ENCODE results near the gene PPP2R3A.

PPP2R3A gene

DNA sequence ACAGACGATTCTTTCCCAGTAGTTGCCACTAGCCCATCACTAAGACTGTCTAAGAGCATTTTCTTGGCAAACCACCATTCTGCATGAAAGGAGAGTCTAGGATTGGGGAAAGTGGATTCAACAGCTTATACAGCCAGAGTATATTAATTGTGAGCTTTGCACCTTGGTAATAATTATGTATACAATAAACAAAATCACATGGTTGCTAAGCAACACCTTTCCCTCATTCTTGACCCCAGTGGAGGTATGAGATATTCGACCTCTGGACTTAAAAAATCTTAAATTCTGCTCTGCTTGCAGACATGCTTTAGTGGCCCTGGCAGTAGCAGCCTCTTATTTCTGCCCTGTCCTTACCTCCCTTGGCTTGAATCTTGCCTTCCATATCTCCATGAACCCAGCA, 73.1 kb downstream of the PPP2R3A start:
- H3K4me1 ChIP-seq (ENCODE audit: insufficient read depth, low read length): no peaks in the 10 kb centered on the region
- H3K27me3 ChIP-seq (ENCODE audit: insufficient read depth, low read length, poor library complexity): peaks cover 7% of the 10 kb centered on the region
- TF ChIP-seq, protein P1, sequence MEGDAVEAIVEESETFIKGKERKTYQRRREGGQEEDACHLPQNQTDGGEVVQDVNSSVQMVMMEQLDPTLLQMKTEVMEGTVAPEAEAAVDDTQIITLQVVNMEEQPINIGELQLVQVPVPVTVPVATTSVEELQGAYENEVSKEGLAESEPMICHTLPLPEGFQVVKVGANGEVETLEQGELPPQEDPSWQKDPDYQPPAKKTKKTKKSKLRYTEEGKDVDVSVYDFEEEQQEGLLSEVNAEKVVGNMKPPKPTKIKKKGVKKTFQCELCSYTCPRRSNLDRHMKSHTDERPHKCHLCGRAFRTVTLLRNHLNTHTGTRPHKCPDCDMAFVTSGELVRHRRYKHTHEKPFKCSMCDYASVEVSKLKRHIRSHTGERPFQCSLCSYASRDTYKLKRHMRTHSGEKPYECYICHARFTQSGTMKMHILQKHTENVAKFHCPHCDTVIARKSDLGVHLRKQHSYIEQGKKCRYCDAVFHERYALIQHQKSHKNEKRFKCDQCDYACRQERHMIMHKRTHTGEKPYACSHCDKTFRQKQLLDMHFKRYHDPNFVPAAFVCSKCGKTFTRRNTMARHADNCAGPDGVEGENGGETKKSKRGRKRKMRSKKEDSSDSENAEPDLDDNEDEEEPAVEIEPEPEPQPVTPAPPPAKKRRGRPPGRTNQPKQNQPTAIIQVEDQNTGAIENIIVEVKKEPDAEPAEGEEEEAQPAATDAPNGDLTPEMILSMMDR (IDR thresholded peaks at IDR 0.05; ENCODE audit: borderline replicate concordance, extremely low read depth, low read length, poor library complexity, severe bottlenecking): no peak
- no peak for TF ChIP-seq EZH2 (IDR thresholded peaks at IDR 0.05; ENCODE audit: borderline replicate concordance, low read depth, low read length, severe bottlenecking)
- ATAC-seq (ENCODE audit: insufficient read depth, low read depth): no peak
- no peaks in the 10 kb centered on the region for H4K20me1 ChIP-seq (ENCODE audit: insufficient read depth, low read length)
- no peaks in the 10 kb centered on the region for H3K79me2 ChIP-seq (ENCODE audit: insufficient read depth, low read length)
- H3K36me3 ChIP-seq (ENCODE audit: insufficient read depth, low read length): no peaks in the 10 kb centered on the region
- H3K27ac ChIP-seq (ENCODE audit: low read length): no peak overlapping the region
- no peaks in the 10 kb centered on the region for H3K9me3 ChIP-seq (ENCODE audit: insufficient read depth, low read length, severe bottlenecking)
- H3K4me2 ChIP-seq (ENCODE audit: insufficient read depth, low read length): no peak overlapping the region
- DNase-seq: no peak
- no peak overlapping the region for H3K4me3 ChIP-seq (ENCODE audit: low read depth in 1 of 2, low read length in 2 of 2)
- no peak overlapping the region for H2AFZ ChIP-seq (ENCODE audit: low read depth, low read length)
- H3K9ac ChIP-seq (ENCODE audit: low read depth, low read length): no peak overlapping the region

DNA sequence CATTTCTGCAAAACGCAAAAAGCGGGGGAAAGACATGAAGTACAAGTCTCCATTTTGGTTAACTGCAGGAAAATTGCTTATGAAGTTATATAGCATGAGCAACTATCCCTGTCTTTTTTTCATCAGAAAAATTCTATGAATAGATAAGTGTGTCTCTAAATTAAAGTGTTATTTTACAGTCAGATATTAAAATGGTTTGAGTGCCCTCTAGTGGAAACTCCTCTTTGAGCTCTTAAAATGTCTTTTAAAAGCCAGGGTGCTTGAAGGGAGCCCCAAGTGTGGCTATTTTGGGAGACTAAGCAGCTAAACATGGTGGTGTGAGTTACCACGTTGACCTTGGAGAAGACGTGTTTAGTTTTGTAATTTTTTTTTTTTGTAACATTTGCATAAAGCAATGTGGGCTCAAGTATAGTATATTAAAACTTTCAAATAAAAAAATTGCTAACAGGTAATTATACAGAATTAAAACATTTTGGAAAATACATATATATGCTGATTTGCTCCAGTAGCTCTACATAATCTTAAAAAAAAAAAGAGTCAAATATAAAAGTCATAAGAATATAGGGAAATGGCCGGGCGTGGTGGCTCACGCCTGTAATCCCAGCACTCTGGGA, 77.2 kb downstream of the PPP2R3A start:
- Histone ChIP-seq H3K36me3 (ENCODE audit: insufficient read depth, low read length) (no peaks in the 10 kb centered on the region), H4K20me1 (ENCODE audit: insufficient read depth, low read length) (no peaks in the 10 kb centered on the region), H3K9ac (ENCODE audit: low read depth, low read length) (no peak overlapping the region), H3K4me1 (ENCODE audit: insufficient read depth, low read length) (no peaks in the 10 kb centered on the region), H3K79me2 (ENCODE audit: insufficient read depth, low read length) (no peaks in the 10 kb centered on the region), H3K27ac (ENCODE audit: low read length) (no peak overlapping the region), H3K4me2 (ENCODE audit: insufficient read depth, low read length) (no peak overlapping the region), H3K4me3 (ENCODE audit: low read depth in 1 of 2, low read length in 2 of 2) (no peak overlapping the region), H3K9me3 (ENCODE audit: insufficient read depth, low read length, severe bottlenecking) (no peaks in the 10 kb centered on the region), H2AFZ (ENCODE audit: low read depth, low read length) (no peak overlapping the region), H3K27me3 (ENCODE audit: insufficient read depth, low read length, poor library complexity) (peaks cover 7% of the 10 kb centered on the region)
- TF ChIP-seq, protein P1 (IDR thresholded peaks at IDR 0.05; ENCODE audit: borderline replicate concordance, extremely low read depth, low read length, poor library complexity, severe bottlenecking): peak; percentile 72
- no peak for TF ChIP-seq EZH2 (IDR thresholded peaks at IDR 0.05; ENCODE audit: borderline replicate concordance, low read depth, low read length, severe bottlenecking)
- ATAC-seq (ENCODE audit: insufficient read depth, low read depth) (no peak), DNase-seq (no peak)

DNA sequence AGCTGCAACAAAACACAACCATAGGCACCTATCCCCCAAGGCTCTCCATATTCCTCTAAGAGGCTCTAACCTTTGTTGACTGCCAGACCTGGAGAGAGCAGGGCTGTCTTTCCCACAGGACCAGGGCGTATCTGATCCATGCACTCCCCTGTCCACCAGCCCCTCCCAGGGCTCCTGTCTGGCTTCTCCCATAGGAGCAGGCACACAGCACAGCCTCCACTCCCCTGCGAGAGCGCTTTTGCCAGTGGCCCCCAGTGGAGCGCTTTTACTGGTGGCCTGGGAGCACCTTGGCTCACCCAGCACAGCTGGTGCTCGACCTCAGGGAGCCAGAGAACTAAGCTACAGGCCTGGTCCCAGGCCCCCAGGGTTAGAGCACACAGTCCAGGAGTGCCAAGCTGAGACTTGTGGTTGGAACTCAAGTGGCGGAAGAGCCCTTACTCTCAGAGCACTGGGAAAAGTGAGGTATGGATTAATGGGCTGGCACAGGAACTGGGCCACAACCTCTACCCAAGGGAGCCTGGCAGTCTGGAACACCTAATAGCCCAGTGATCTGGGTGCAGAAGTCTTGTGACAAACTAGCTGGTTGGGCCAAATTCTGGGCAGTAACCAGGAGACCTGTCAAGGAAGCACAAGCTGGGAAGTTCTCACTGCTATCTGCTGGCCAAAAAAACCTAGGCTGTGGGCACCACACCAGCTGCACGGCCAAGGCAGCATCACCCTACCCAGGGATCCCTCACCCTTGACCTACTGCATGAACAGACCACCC, 79.6 kb downstream of the PPP2R3A start:
- Histone ChIP-seq H3K4me3 (ENCODE audit: low read depth in 1 of 2, low read length in 2 of 2) (no peak overlapping the region), H2AFZ (ENCODE audit: low read depth, low read length) (no peak overlapping the region), H3K9ac (ENCODE audit: low read depth, low read length) (no peak overlapping the region), H3K27ac (ENCODE audit: low read length) (no peak overlapping the region), H3K36me3 (ENCODE audit: insufficient read depth, low read length) (no peaks in the 10 kb centered on the region), H3K4me1 (ENCODE audit: insufficient read depth, low read length) (no peaks in the 10 kb centered on the region), H3K4me2 (ENCODE audit: insufficient read depth, low read length) (no peak overlapping the region), H4K20me1 (ENCODE audit: insufficient read depth, low read length) (no peaks in the 10 kb centered on the region), H3K27me3 (ENCODE audit: insufficient read depth, low read length, poor library complexity) (peaks cover 13% of the 10 kb centered on the region), H3K9me3 (ENCODE audit: insufficient read depth, low read length, severe bottlenecking) (no peaks in the 10 kb centered on the region), H3K79me2 (ENCODE audit: insufficient read depth, low read length) (no peaks in the 10 kb centered on the region)
- no peak for DNase-seq
- no peak for TF ChIP-seq EZH2 (IDR thresholded peaks at IDR 0.05; ENCODE audit: borderline replicate concordance, low read depth, low read length, severe bottlenecking)
- TF ChIP-seq, protein P1 (IDR thresholded peaks at IDR 0.05; ENCODE audit: borderline replicate concordance, extremely low read depth, low read length, poor library complexity, severe bottlenecking): no peak
- no peak for ATAC-seq (ENCODE audit: insufficient read depth, low read depth)
